ENCODE results near the gene TLR9.
"Not testable (repeated sequence)": the region's sequence is repeated elsewhere in the genome, so short reads cannot be mapped to it uniquely, and the experiment has no call there.

The TLR9 gene, protein sequence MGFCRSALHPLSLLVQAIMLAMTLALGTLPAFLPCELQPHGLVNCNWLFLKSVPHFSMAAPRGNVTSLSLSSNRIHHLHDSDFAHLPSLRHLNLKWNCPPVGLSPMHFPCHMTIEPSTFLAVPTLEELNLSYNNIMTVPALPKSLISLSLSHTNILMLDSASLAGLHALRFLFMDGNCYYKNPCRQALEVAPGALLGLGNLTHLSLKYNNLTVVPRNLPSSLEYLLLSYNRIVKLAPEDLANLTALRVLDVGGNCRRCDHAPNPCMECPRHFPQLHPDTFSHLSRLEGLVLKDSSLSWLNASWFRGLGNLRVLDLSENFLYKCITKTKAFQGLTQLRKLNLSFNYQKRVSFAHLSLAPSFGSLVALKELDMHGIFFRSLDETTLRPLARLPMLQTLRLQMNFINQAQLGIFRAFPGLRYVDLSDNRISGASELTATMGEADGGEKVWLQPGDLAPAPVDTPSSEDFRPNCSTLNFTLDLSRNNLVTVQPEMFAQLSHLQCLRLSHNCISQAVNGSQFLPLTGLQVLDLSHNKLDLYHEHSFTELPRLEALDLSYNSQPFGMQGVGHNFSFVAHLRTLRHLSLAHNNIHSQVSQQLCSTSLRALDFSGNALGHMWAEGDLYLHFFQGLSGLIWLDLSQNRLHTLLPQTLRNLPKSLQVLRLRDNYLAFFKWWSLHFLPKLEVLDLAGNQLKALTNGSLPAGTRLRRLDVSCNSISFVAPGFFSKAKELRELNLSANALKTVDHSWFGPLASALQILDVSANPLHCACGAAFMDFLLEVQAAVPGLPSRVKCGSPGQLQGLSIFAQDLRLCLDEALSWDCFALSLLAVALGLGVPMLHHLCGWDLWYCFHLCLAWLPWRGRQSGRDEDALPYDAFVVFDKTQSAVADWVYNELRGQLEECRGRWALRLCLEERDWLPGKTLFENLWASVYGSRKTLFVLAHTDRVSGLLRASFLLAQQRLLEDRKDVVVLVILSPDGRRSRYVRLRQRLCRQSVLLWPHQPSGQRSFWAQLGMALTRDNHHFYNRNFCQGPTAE

DNA sequence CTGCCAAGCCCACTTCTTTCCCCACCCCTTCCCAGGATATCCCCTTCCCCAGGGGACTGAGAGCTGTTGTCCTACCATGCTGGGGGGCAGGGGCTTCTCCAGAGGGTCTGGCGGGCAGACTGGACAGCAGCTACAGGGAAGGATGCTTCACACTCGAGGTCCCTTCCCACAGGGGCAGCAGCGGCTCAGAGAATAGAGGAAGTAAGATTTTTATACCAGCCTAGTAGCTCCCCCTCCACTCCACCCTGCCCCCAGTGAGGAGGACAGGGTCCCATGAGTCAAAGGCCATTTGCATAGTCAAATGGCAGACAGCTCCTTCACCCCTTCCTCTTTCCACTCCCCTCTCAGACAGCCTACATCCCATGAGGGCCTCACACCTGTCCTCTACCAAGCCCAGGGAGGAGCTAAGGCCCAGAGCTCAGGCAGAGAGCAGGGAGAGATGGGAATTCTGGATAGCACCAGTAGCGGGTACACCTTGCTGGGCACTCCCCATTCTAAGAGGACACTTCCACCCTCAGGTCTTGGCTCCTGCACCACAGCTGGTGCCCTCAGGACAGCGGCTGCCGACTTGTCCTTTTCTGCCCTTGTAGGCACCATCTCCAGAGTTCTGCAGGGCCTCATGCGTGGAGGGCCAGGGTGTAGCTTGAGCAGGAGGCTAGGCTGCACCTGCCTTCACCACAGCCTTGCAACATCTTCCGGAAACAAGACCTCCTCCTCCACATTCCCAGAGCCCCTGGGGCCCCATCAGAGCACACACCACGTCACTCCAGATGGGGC lies at the start of gene TLR9:
Gene TLR9, minus strand, starts transcription at position 194 of the 777 bp plus-strand sequence. Its CDS starts 116 bp downstream, at position 78.
- DNase-seq = no peak

DNA sequence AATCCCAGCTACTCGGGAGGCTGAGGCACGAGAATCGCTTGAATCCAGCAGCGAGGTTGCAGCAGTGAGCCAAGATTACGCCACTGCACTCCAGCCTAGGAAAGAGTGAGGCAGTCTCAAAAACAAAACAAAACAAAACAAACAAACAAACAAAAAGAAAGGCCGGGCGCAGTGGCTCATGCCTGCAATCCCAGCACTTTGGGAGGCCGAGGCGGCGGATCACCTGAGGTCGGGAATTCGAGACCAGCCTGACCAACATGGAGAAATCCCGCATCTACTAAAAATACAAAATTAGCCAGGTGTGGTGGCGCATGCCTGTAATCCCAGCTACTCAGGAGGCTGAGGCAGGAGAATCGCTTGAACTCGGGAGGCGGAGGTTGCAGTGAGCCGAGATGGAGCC lies 49.3 kb upstream of the TLR9 start:
- not testable (repeated sequence) for DNase-seq

GRCh38 chr3:52272831-52273230 lies 47.4 kb upstream of the TLR9 start:
- DNase-seq = no peak

- not testable (repeated sequence) for DNase-seq
Observed at GRCh38 chr3:52272172-52272571, 46.7 kb upstream of the TLR9 start.

- no peak for DNase-seq
Observed at GRCh38 chr3:52270252-52270754, 44.9 kb upstream of the TLR9 start.

DNA sequence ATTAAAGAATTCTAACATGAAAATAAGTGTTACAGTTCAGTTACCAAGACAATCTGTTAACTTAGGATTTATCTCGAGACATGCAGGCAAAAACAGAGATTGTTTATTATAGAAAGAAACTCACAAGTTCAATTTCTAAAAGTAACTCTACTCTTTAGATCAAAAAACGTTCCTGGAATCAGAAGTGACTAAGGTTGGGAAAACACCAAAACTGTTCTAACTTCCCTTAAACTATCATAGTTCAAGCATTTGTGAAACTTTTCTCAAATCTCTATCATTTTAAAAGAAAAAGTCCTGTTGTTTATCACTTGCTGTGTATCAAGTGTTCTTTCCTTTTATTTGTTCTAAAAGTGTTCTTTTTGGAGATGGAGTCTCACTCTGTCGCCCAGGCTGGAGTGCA lies 44.3 kb upstream of the TLR9 start:
- no peak for DNase-seq

GRCh38 chr3:52268036-52268435 lies 42.6 kb upstream of the TLR9 start:
- no peak for DNase-seq

GRCh38 chr3:52265387-52265786 lies 39.9 kb upstream of the TLR9 start:
- DNase-seq = no peak

GRCh38 chr3:52262447-52262846 lies 37.0 kb upstream of the TLR9 start:
- DNase-seq = no peak

GRCh38 chr3:52259448-52259847 lies 34.0 kb upstream of the TLR9 start:
- DNase-seq = no peak

- DNase-seq = no peak
Observed at GRCh38 chr3:52259035-52259434, 33.6 kb upstream of the TLR9 start.

GRCh38 chr3:52257911-52258310 lies 32.5 kb upstream of the TLR9 start:
- DNase-seq = no peak

- no peak for DNase-seq
Observed at GRCh38 chr3:52256622-52257021, 31.2 kb upstream of the TLR9 start.

DNA sequence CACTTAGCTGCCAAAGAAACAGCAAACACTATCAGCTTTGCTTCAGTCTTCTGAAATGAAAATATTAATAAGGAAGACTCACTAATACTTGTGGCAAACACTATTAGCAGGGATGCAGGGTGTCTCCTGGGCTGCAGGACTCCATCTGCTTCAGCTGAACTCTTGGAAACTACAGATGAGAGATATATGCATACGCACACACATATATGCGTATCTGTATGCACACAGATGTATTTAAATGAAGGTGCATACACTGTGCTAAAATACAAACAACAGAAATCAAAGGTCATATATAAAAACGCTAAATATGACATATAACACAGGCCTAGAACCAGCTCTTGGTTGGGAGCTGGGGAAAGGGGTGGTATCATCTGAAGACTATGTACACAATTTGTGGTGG lies 30.7 kb upstream of the TLR9 start:
- DNase-seq = no peak

- no peak for DNase-seq
Observed at GRCh38 chr3:52254608-52255007, 29.2 kb upstream of the TLR9 start.

DNA sequence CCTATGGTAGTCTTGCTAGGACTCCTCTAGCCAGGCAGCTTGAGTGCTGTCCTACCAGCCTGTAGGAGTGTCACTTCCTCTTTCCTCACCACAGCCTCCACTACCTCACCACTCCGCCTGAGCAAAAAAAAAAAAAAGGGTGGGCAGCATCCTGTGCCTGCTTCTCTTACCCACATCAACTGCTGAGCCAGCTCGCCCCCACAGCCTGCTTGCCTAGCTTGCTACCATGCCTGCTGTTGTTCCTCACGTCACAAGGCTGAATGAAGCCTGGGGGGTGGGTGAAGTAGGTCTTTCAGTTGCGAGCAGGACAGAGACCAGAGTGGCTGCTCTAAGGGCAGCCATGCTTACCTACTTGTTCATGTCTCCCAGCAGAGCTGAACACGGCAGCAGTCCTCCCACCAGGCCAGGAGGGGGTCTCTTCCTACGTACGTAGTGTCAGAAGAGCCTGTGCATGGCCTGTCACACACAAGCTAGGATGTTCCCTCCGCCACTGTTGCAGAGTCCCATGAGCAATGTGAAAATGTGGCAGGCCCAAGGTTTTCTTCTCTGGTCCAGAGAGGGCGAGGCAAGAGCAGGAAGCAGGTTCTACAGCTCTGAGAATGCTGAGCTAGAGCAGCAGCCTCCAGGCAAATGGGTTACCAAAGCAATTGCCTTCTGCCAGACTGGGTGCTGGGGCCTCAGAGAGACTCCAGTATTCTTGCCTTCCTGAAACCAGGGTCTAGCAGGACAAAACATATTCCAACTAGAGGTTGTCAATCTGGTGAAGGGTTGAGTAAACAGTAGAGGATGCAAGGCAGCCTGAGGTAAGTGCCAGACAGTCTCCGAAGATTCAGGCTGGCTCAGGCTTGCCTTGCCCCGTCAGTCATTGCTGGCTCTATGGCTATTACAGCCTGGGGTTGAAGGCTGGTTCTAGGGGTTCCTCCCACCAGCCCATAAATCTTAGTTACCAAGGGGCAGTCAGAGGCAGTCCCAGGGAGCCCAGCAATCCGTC lies 28.2 kb upstream of the TLR9 start:
- no peak for DNase-seq

DNA sequence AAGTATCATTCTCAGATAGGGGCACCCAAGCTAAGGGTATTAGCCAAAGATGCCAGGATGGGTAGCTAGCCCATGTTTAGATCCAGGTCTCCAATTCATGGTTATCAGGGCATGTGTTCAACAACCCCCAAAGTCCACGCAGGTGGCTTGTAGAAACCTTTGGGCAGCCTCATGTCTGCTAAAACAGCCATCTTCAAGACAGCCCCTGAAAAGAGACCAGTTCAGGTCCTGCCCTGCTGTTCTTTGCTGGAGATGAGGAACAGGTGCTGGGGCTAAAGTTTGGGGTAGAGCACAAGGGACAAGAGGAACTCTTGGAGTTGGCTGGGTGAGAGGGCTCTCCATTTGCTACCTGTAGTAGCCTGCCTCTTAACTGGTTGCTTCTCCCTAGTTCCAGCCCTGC lies 24.7 kb upstream of the TLR9 start:
- DNase-seq = no peak

GRCh38 chr3:52249683-52250082 lies 24.2 kb upstream of the TLR9 start:
- DNase-seq = no peak

GRCh38 chr3:52248816-52249547 lies 23.5 kb upstream of the TLR9 start:
- DNase-seq = no peak

DNA sequence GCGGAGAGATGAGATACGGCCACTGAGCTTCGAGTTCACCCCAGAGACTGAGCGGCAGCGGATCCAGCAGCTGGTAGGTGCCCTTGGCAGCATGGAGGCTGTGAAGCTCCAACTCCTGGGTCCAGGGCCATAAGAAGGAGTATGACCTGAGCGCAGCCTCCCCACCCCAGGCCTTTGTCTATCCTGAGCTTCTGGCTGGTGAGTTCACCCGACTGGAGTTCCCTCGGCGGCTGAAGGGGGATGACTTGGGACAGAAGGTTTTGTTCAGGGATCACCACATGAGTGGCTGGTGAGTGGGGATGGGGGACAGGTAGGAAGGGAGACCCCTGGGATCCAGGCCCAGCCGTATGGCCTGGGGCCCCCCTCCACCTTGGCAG lies 22.7 kb upstream of the TLR9 start:
- DNase-seq = no peak
